K562 (cell line): ENCODE measurements around the gene RNF152. TPM values are rescaled to one million over a fixed set of nuclear protein-coding genes. Genes with fewer than 3 reads are reported as not detected.
A peak's percentile ranks its signal among the peaks of the same experiment; 100 is the strongest.

Experiments
- ATF7 ChIP-seq: fragments of 450-650 bp; IDR thresholded peaks from 2 replicates; pipeline ENCODE4 v1.7.1; 2014; ENCODE audit warnings: mild to moderate bottlenecking, moderate library complexity
- CBX3 ChIP-seq, 2 experiments: IDR thresholded peaks; 1 replicate in 1 of 2; 2 replicates in 1 of 2; pipeline ENCODE4 v1.6.1; 2012; ENCODE audit warnings: inconsistent platforms in 2 of 2, low read length in 2 of 2, borderline replicate concordance in 1 of 2, control low read depth in 1 of 2
- HMG20B ChIP-seq: fragments of 250-450 bp; sonication (Bioruptor Pico); IDR thresholded peaks from 2 replicates; pipeline ENCODE4 v1.5.0; 2021; ENCODE audit warnings: mild to moderate bottlenecking
- MLLT1 ChIP-seq, 2 experiments: fragments of 450-650 bp; IDR thresholded peaks; 2 replicates each; pipeline ENCODE4 v1.6.1; 2016
- PBX2 ChIP-seq, 2 experiments: IDR thresholded peaks in 1 of 2; conservative IDR thresholded peaks in 1 of 2; 2 replicates each; pipeline ENCODE4 v1.6.1; 2016; ENCODE audit warnings: low read depth in 2 of 2, mild to moderate bottlenecking in 1 of 2, missing compliant biosample characterization in 1 of 2, missing genetic modification characterization in 1 of 2, moderate library complexity in 1 of 2
- PTRF ChIP-seq: fragments of 450-650 bp; IDR thresholded peaks from 2 replicates; pipeline ENCODE4 v1.6.1; 2016; ENCODE audit warnings: mild to moderate bottlenecking, missing genetic modification characterization, missing compliant biosample characterization
- RAD21 ChIP-seq, 2 experiments: fragments of 250-450 bp in 1 of 2; fragments of 450-650 bp in 1 of 2; sonication (Bioruptor Pico) in 1 of 2; formaldehyde crosslinking in 1 of 2; IDR thresholded peaks in 1 of 2; conservative IDR thresholded peaks in 1 of 2; 2 replicates each; pipeline versions ENCODE4 v1.4.0 to v1.8.0; 2020 to 2022; ENCODE audit warnings: mild to moderate bottlenecking in 2 of 2, moderate library complexity in 1 of 2
- TAL1 ChIP-seq: fragments of 450-650 bp; IDR thresholded peaks from 2 replicates; pipeline ENCODE4 v1.6.1; 2016; ENCODE audit warnings: mild to moderate bottlenecking
- TCF3 ChIP-seq: sonication (generic); formaldehyde crosslinking; IDR thresholded peaks from 2 replicates; pipeline ENCODE4 v1.4.0; 2020; ENCODE audit warnings: mild to moderate bottlenecking, missing genetic modification reagents
- ZBTB33 ChIP-seq: sonication (generic); formaldehyde crosslinking; IDR thresholded peaks from 2 replicates; pipeline ENCODE4 v1.8.1; 2023; ENCODE audit warnings: mild to moderate bottlenecking, missing genetic modification reagents
- ZNF124 ChIP-seq: sonication (generic); formaldehyde crosslinking; IDR thresholded peaks from 2 replicates; pipeline ENCODE4 v1.8.1; 2022; ENCODE audit warnings: missing genetic modification reagents
- ZNF518B ChIP-seq: fragments of 250-450 bp; sonication (Bioruptor Pico); IDR thresholded peaks from 2 replicates; pipeline ENCODE4 v1.5.0; 2021; ENCODE audit warnings: mild to moderate bottlenecking, moderate library complexity
- polyA plus RNA-seq, 8 experiments: library from polyadenylated mRNA; depleted of rRNA in 4 of 8; stranded (reverse) in 5 of 8; unstranded in 3 of 8; fragments of >200 nt; fragmentation: Nextera tagmentation in 2 of 8; fragmentation: Illumina TruSeq in 1 of 8; extraction: Ambion mirVana in 2 of 8; extraction: Trizol in 1 of 8; gene quantifications; 2 replicates each; pipeline versions ENCODE4 v1.2.1 to v1.2.3, GENCODE V29; 2011 to 2014; ENCODE audit warnings: inconsistent platforms in 1 of 8, missing spikeins in 1 of 8
- total RNA-seq, 7 experiments: library from RNA; depleted of rRNA in 6 of 7; stranded (reverse); fragments of >200 nt in 6 of 7; fragmentation: Illumina TruSeq in 2 of 7; extraction: Trizol in 2 of 7; gene quantifications; 2 replicates each; pipeline versions ENCODE4 v1.2.1 to v1.2.3, GENCODE V29; 2011 to 2021; ENCODE audit warnings: low replicate concordance in 1 of 7
- TF ChIP-seq, protein P1 (sequence below): fragments of 450-650 bp; IDR thresholded peaks from 2 replicates; pipeline ENCODE4 v1.6.1; 2016
- TF ChIP-seq, protein P2 (sequence below): fragments of 250-450 bp; sonication (Bioruptor Pico); IDR thresholded peaks from 2 replicates; pipeline ENCODE4 v1.5.1; 2021; ENCODE audit warnings: mild to moderate bottlenecking

RNF152 gene
- total and polyA plus RNA-seq, 9 of the 15 experiments (the other 6 are each of a cell fraction or from before 2014, with no cell fraction given): 0.04 to 0.05 TPM; not detected in 7

- TF ChIP-seq ZNF518B: no peak
- TF ChIP-seq HMG20B: no peak
- TF ChIP-seq ATF7: no peak
- TF ChIP-seq TCF3 (CRISPR knock-in tag): no peak
- TF ChIP-seq, protein P1, sequence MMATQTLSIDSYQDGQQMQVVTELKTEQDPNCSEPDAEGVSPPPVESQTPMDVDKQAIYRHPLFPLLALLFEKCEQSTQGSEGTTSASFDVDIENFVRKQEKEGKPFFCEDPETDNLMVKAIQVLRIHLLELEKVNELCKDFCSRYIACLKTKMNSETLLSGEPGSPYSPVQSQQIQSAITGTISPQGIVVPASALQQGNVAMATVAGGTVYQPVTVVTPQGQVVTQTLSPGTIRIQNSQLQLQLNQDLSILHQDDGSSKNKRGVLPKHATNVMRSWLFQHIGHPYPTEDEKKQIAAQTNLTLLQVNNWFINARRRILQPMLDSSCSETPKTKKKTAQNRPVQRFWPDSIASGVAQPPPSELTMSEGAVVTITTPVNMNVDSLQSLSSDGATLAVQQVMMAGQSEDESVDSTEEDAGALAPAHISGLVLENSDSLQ: peak; percentile 57; the same call in 1 of the 2 replicates
- no peak for TF ChIP-seq RAD21 (CRISPR knock-in tag; conservative IDR thresholded peaks at IDR 0.05 in 1 of 2, IDR thresholded peaks at IDR 0.05 in 1 of 2)
- no peak for TF ChIP-seq MLLT1 (IDR thresholded peaks at IDR 0.05)
- TF ChIP-seq PBX2 (CRISPR knock-in tag; IDR thresholded peaks at IDR 0.05; ENCODE audit: low read depth): no peak
- peak; percentile 60 for TF ChIP-seq PBX2 (tag; conservative IDR thresholded peaks at IDR 0.05; ENCODE audit: low read depth)
- TF ChIP-seq ZBTB33: no peak
- TF ChIP-seq TAL1: 0 out of 2 replicates have a peak, but pooled peaks have one; percentile 5
- no peak for TF ChIP-seq CBX3 (IDR thresholded peaks at IDR 0.05; ENCODE audit: borderline replicate concordance in 1 of 2, low read length in 2 of 2)
- TF ChIP-seq ZNF124 (CRISPR knock-in tag): no peak
- TF ChIP-seq, protein P2, sequence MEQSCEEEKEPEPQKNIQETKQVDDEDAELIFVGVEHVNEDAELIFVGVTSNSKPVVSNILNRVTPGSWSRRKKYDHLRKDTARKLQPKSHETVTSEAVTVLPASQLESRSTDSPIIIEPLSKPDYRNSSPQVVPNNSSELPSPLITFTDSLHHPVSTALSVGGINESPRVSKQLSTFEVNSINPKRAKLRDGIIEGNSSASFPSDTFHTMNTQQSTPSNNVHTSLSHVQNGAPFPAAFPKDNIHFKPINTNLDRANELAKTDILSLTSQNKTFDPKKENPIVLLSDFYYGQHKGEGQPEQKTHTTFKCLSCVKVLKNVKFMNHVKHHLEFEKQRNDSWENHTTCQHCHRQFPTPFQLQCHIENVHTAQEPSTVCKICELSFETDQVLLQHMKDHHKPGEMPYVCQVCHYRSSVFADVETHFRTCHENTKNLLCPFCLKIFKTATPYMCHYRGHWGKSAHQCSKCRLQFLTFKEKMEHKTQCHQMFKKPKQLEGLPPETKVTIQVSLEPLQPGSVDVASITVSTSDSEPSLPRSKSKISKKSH (CRISPR knock-in tag): no peak
- no peak for TF ChIP-seq PTRF (tag)
These were observed 28.9 kb upstream of the RNF152 start (continued) for GRCh38 chr18:61921621-61922235.
